Measurements from ENCODE around the gene UIMC1. TPM values are rescaled to one million over a fixed set of nuclear protein-coding genes. Genes with fewer than 3 reads are reported as not detected.
"Not testable (repeated sequence)": the region's sequence is repeated elsewhere in the genome, so short reads cannot be mapped to it uniquely, and the experiment has no call there.

Gene UIMC1
- 24.0 and 28.0 TPM in 2 replicates for total RNA-seq (2014; rRNA removed; shearing (Covaris generic))
- polyA plus RNA-seq (2015; cell fraction: cytosol; rRNA removed) = 25.2 and 30.9 TPM in 2 replicates
- polyA plus RNA-seq (2015; cell fraction: nucleus; rRNA removed) = 35.4 and 38.5 TPM in 2 replicates

GRCh38 chr5:177006265-177006972 lies at the start of gene UIMC1:
Gene UIMC1 (minus strand): TSS chr5:177006779. CDS start chr5:176982615, 24,164 bp downstream.
- peak; percentile 90 for DNase-seq (ENCODE audit: low read depth)

GRCh38 chr5:177049285-177049684 lies 42.7 kb upstream of the UIMC1 start:
- DNase-seq (ENCODE audit: low read depth) = no peak

DNA sequence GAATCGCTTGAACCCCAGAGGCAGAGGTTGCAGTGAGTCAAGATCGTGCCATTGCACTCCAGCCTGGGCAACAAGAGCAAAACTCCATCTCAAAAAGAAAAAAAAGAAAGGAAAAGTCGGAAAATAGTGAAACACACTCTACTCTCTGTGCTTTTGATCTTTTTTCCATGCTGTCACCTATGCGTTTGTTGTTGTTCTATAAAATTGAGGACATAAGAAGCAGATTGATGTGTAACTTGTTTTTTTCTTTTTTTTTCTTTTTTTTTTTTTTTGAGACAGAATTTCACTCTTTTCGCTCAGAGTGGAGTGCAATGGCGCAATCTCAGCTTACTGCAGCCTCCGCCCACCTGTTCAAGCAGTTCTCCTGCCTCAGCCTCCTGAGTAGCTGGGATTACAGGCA lies 42.0 kb upstream of the UIMC1 start:
- not testable (repeated sequence) for DNase-seq (ENCODE audit: low read depth)

GRCh38 chr5:177045631-177046030 lies 39.1 kb upstream of the UIMC1 start:
- no peak for DNase-seq (ENCODE audit: low read depth)

GRCh38 chr5:177044641-177045040 lies 38.1 kb upstream of the UIMC1 start:
- DNase-seq (ENCODE audit: low read depth) = no peak

- DNase-seq (ENCODE audit: low read depth) = no peak
Observed at GRCh38 chr5:177043958-177044357, 37.4 kb upstream of the UIMC1 start.

DNA sequence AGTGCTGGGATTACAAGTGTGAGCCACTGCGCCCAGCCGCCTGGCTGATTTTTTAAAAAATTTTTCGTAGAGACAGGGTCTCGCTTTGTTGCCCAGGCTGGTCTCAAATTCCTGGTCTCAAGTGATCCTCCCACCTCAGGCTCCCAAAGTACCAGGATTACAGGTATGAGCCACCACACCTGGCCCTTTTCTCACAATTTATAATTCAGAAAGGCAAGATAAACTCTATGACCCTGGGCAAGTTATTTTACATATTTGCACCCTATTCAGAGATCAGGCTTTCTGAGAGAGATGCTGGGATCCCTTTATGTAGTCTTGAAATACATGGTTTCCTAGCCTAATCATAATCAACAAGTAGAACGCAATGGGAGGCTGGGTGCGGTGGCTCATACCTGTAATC lies 36.5 kb upstream of the UIMC1 start:
- no peak for DNase-seq (ENCODE audit: low read depth)

DNA sequence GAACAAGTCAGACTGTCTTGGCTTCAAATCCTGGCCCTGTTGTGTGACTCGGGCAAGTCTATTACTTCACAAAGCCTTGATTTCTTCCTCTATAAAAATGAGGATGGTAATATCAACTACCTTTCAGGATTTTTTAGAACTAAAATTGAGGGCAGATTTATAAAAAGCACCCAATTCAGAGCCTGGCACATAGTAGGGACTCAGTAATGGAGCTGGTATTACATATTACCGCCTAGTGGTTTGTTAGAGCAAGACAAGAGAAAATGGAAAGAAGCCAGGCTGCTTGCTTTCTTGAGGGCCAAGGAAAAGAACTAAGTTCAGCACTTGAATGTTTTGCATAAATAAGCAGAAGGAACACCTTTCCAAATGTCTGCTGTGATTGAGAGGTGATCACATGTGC lies 35.4 kb upstream of the UIMC1 start:
- no peak for DNase-seq (ENCODE audit: low read depth)

DNA sequence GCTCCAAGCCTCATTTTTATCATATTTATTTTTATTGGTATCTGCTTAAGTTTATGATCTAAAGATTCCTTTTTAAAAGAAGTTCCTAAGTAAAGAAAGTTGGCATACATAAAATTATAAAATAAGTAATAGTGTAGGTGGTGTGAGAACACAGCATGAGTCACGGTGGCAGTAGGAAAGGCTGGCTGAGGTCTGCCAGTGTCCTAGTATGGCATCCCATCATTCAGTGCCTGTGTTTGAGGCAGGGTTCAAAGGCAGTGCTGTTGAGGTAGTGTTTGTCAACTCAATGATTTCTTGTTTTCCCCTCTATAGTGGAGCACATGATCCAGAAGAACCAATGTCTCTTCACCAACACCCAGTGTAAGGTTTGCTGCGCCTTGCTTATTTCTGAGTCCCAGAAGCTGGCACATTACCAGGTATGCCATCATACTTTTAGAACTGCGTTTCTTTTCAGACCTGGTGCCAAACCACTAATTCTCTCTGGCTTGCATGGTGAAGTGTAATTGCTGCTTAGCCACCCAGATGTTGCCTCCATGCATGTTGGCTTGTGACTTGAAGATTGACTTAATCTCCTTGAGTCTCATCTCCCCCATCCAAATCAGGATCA lies 34.3 kb upstream of the UIMC1 start:
- no peak for DNase-seq (ENCODE audit: low read depth)

GRCh38 chr5:177036921-177037320 lies 30.3 kb upstream of the UIMC1 start:
- DNase-seq (ENCODE audit: low read depth) = no peak

- no peak for DNase-seq (ENCODE audit: low read depth)
Observed at GRCh38 chr5:177036443-177036842, 29.9 kb upstream of the UIMC1 start.

DNA sequence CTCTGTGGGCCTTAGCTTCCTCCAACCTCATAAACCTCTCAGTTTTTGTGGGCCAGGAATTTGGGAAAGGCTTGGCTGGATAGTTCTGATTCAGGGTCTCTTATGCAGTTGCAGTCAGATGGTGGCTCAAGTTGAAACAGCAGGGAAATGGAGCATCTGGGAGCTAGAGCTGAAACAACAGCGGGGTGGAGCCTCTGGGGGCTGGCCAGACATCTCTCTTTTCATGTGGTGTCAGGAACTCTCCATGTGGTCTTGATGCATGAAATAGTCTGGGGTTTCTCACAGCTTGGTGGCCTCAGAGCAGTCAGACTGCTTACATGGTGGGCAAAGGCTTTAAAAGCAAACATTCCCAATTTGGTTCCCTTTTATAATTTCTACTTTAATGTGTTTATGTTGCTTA lies 29.4 kb upstream of the UIMC1 start:
- DNase-seq (ENCODE audit: low read depth) = no peak

GRCh38 chr5:177029498-177029897 lies 22.9 kb upstream of the UIMC1 start:
- no peak for DNase-seq (ENCODE audit: low read depth)

GRCh38 chr5:177027665-177028064 lies 21.1 kb upstream of the UIMC1 start:
- DNase-seq (ENCODE audit: low read depth) = no peak

- DNase-seq (ENCODE audit: low read depth) = no peak
Observed at GRCh38 chr5:177025101-177025601, 18.6 kb upstream of the UIMC1 start.

- DNase-seq (ENCODE audit: low read depth) = no peak
Observed at GRCh38 chr5:177024559-177024958, 18.0 kb upstream of the UIMC1 start.

DNA sequence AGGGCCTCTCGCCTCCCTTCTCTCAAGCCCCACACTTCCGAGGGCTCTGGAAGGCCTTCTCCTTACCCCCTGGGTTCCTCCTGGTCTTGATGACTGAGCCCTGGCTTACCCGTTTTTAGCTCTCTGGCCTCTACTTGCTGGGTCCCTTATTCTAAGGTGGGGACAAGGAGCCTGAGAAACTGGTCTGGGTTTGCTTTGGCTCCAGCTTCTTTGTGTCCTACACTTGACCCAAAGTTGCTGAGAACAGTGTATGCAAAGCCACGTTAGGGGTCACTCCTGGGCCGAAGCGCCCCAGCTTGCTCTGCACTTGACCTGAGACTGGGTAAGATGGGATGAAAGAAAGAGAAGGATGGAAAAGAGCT lies 16.7 kb upstream of the UIMC1 start:
- DNase-seq (ENCODE audit: low read depth) = no peak

DNA sequence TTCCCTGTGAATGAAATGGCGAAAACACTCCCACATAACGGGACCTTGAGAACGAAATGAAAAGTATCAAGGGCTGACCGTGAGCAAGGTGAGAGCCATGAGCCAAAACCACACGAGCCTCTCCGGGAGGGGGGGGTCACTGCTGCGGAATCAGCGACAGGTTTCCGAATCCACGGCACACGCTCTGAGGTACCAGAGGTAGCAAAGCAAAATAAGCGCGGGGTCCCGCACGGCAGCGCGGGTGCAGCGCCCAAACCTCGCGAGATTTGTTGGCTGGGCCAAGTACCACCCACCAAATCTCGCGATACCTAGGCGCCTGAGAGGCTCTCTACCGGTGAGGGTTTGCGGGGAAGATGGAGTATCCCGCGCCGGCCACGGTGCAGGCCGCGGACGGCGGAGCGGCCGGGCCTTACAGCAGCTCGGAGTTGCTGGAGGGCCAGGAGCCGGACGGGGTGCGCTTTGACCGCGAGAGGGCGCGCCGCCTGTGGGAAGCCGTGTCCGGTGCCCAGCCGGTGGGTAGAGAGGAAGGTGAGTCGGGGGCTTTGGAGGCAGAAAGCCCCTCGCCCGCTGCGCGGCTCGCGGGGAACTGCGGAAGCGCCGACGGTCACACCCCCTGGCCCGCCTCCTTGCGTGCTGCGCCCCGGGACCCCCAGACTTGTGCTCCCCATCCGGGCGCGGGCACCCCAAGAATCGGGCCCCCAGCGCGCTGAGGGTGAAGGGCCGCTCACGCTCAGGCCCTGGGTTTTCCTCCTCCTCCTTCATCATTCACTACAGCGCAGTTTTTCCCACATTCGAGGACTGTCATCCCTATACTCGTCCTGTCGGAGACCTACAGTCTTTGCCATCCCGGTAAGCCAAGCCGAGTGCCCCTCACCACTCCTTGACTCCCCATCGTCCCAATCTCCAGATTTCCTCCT lies 16.1 kb upstream of the UIMC1 start, which contains the start of gene ZNF346:
ZNF346 (plus strand) TSS at position 311 of the 917 bp plus-strand sequence; CDS start at position 354, 43 bp downstream.
- DNase-seq (ENCODE audit: low read depth) = peak; percentile 84

- DNase-seq (ENCODE audit: low read depth) = no peak
Observed at GRCh38 chr5:177020033-177020432, 13.5 kb upstream of the UIMC1 start.

DNA sequence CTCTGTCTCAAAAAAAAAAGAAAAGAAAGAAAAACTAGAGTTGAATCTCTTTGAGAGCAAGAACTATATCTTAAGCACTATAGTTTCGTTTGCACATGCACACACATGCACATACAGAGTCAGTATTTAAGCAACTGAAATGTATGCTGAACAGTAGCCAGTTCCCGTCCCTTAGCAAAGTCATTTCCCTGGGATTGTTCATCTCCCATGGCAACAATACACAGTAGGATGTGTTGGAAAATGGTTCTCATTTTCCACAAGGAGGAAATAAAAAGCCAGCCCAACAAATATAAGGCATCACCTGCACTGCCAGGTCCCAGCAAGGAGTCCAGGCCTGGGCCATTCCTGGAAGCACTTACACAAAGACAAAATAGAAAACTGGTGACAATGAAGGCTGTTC lies 11.8 kb upstream of the UIMC1 start:
- no peak for DNase-seq (ENCODE audit: low read depth)

GRCh38 chr5:177015156-177015555 lies 8.6 kb upstream of the UIMC1 start:
- DNase-seq (ENCODE audit: low read depth) = no peak

DNA sequence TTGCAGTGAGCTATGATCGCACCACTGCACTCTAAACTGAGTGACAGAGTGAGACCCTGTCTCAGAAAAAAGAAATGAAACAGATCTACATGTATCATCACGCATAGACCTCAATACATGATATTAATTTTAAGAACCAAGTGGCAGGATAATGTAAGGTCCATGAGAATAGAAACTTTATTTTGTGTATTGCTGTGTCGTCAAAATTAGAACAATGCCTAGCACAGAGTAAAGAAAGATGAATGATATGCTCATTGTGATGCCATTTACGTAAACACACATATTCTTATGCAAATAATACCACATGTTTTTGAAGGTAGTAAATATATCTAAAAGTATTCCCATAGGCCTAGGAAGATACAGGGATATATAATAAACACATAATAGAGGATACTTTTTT lies 3.6 kb upstream of the UIMC1 start:
- DNase-seq (ENCODE audit: low read depth) = no peak

Data from HT1080 (cell line).